GM18502 (cell line): ENCODE measurements around the gene CDAN1.

Experiments
- ATAC-seq: cut with Tn5 transposase; IDR thresholded peaks from one replicate; pipeline ENCODE4 v1.9.1; 2021; ENCODE audit warnings: mild to moderate bottlenecking; ENCODE audit not compliant: unreplicated experiment, poor library complexity

CDAN1 gene

DNA sequence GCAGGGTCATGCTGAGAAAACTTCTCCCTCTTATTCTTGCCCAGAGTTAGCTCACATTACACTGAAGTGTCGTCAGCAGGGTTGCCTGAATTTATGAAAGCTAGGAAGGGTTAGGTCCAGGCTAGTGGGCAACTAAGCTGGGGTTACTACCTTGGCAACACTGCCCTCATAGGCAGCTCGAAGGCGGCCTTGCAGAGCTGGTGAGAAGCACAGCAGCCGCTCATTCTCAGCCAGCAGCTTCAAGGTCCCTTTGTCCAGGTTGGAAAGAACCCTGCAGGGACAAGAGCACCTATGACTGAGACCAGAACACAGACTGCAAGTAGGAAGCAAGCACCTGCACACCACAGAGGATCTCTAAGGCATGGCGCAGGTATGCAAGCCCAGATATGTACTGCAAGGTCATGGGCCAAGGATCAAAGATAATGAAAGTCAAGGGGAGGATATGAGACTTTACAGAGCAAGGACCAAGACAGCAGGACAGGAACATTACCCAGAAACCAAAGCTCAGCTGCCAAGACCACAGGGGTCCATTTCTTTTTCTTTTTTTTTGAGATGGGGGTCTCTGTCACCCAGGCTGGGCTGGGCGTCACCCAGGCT lies 2.8 kb downstream of the CDAN1 start:
- no peak for ATAC-seq

DNA sequence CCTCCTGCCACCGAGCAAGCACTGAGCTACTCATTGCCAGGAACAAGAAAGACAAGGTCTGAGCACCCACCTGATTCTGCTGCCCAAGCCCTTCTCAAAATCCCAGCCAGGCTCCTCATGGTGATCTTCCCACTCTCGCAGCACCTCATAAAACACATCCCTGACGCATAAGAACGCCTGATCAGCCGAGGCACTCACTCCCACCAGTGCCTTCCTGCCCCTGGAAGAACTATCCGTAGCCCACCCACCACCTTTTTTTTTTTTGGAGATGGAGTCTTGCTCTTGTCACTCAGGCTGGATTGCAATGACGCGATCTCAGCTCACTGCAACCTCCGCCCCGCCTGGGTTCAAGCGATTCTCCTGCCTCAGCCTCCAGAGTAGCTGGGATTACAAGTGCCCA lies 3.9 kb downstream of the CDAN1 start:
- no peak for ATAC-seq

GRCh38 chr15:42732095-42732827 lies 4.7 kb downstream of the CDAN1 start:
- no peak for ATAC-seq

DNA sequence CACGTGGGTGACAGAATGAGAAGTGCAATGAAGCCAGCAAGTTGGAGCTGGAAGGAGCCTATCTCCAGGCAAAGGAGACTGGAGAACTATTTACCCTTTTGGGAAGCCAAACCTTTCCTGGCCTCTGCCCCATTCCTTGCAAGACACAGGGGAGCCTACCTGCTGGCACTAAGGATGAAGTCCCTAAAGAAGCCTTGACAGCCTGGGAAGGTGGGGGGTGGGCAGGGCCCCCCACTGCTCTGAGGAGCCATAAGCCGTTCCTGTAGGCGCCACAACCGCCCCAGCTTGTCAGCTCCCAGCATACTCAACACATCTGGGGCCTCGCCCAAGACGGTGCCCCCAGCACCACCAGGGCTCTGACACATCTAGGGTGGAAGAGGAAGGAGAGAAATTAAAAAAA lies 5.5 kb downstream of the CDAN1 start:
- no peak for ATAC-seq

DNA sequence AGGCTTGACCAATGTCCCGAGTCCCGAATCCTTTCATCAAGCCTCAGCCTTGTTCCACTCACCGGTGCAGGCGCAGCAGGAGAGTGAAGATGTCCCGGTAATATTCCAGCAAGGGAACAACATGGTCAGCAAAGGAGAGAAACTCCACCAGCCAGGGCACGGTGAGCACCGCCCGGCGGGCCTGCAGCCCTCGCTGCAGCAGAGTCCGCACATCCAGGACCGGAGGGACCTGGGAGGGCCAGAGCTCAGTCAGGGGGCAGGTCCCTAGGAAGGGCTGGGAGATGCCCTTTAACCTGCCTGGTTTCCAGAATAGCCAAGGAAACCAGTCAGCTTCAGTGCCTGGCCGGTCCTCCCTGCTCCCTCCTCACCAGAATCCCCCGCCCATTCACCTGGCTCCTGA lies 6.4 kb downstream of the CDAN1 start:
- ATAC-seq: no peak

DNA sequence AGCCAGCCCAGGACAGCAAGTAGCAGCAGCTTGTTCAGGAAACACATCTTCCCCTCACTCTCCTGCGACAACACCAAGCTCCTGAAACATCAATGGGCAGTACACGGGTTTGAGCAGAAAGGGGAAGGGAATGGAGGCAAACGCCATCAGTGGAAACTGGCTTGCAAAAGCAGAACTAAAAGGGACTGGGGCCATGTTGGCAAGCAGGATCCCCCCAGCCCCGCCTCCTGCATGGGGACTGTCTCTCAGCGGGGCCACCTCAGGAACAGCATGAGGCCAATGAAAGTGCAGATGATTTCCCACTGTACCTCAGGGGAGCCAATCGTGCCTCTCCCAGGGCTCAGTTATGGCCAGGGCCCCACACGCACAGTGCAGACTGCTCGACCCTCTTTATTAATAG lies 6.8 kb downstream of the CDAN1 start:
- no peak for ATAC-seq

DNA sequence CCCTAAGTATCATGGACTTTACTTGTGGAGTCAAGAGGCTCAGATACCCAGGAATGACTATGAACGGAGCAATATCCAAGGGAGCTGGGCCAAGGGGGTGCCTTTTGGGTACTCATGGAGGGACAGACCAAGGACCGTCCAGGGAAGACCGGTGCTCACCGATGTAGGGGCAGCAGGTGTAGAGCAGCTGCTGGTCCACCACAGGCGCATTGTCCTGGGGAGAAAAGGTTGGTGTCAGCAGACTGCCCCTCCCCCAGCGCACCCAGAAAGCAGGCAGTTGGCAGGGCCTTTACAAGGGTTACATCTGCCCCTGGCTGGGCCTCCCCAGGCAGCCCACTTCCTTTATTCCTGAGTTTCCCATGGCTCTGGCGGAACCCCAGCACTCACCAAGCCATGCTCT lies 7.5 kb downstream of the CDAN1 start:
- ATAC-seq: no peak

DNA sequence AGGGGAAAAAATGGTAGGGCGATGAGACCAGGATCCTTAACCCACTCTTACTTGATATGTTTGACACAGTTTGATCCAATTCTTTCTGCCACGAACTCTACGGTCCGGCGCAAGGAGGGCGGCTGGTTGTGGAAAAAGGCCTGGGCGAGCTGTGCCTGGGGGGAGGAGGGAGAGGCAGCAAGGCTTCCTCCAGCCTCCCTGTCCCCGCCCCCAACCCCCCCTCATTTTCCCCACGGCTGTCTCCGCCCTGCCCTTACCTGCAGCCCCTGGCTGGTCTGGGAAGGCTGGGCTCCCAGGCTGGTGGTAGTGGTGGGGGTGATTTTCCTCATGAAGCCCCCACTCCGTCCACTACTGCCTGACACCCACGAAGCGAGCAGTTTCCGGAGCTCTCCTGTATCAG lies 8.0 kb downstream of the CDAN1 start:
- ATAC-seq: no peak

DNA sequence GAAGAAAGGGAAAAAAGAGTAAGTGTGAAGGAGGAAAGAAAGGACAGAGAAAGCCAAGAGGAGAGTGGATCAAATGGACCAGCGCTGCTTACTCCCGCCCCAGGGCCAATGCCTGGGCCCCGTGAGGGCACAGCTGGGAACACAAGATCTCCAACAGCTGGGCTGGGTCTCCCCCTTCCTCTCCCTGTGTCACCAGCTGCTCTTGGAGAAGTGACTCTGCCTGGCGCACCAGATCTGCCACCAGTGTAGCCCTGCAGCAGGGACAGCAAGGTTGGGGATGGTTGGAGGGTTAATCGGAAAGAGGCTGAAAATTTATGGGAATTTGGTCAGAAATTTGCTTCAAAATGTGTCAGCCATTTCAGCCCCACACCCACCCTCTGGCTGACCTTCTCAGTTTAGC lies 8.4 kb downstream of the CDAN1 start:
- no peak for ATAC-seq

DNA sequence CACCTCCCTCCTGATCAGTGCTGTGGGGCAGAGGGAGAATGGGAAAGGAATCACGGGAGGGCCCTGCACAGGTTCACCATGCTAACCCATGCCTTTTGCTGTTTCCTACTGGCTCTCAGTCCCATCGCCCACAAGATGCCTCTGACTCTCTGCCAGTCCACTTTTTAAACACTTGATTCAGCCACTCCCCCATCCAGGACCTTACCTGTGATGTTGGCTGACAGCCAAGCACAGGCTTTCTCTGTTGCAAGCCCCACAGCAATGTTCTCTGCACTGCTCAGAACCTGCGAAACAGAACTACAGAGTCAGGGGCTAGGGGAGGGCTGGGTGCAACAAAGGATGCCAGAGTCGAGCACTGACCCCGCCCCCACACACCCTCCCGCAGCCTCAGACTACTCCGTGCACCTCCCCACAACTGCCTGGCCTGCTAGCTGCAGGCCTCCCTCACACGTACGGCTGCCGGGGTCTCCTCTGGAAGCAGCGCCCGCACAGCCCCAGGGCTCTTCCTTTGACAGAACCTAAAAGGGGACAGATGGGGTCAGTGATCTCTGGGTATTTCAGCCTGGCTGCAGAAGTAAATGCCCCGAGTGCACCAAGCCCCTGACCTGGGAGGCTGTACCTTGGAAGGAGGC lies 9.1 kb downstream of the CDAN1 start:
- ATAC-seq: no peak

DNA sequence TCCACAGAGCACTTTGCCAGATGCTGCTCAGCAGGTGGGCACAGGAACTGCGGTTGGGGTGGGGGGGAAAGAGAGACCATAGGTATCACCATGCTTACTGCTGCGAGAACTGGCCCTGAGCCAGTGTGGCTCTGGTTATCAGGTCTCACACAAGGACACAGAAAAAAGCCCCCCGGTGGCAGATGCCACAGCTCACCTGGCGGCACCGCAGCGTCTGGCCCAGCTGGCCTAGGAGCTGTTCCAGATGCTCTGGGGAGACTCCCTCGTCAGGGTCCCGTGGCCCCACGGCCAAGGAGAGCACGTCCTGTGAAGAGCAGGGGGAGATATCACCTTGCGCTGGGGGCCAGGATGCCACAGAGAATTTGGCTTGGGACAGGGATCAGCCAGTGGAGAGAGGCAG lies 10.8 kb downstream of the CDAN1 start:
- no peak for ATAC-seq

DNA sequence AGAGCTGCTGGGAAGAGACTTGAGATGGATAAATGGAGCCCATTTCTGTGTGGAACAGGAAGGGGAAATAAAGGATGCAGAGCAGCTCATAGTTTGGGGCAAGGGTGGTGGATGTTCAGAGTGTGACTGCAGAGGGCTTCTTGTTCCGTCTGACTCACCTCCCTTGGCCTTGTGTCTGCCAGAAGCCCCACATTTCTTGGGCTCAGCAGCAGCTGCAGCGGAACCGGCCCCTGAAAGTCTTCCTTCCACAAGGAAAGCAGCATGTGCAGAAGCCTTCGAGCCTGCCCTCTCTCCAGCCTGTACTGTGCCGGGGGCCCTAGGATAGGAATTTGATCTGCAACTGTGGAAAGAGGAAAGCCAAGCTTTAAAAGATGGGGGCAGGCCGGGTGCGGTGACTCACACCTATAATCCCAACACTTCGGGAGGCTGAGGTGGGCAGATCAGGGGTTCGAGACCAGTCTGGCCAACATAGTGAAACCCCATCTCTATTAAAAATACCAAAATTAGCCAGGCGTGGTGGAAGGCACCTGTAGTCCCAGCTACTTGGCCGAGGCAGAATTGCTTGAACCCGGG lies 11.5 kb downstream of the CDAN1 start:
- ATAC-seq: no peak

DNA sequence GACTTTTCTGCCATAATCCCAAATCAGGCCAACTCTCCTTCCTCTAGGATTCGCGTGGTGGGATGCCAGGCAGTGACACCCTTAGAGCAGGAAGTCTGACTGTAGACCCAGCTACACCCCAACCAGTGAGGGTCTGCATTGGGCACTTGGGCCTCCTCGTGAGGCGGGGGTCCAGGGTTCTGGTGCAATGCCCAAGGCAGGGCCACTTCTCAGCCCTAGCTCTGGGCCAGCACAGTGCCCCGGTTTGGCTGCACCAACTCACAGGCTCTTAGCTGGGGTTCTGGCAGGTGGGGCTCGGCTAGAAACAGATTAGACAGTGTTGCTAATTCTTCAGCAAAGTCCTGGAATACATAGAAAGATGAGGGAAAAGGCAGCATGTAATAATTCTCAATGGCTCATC lies 12.7 kb downstream of the CDAN1 start:
- ATAC-seq: no peak

DNA sequence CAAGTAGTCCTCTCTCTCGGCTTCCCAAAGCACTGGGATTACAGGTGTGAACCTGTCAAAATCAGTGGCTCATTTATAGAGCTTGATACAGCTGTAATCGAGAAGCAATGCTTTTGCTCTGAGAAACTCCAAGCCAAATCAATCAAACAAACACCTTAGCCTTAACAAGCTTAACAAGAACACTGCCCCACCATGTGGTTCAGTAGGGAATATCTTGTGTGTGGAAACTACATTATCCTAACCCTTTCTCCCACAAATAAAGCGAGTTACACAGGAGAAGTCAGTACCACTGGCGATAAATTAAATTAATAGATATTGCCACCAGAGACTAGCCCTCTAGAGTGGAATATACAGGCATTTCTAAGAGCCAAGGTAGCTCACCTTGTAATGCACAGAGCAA lies 13.9 kb downstream of the CDAN1 start:
- no peak for ATAC-seq

GRCh38 chr15:42721916-42722315 lies 15.0 kb downstream of the CDAN1 start:
- no peak for ATAC-seq

GRCh38 chr15:42721016-42721415 lies 15.9 kb downstream of the CDAN1 start:
- ATAC-seq: no peak

DNA sequence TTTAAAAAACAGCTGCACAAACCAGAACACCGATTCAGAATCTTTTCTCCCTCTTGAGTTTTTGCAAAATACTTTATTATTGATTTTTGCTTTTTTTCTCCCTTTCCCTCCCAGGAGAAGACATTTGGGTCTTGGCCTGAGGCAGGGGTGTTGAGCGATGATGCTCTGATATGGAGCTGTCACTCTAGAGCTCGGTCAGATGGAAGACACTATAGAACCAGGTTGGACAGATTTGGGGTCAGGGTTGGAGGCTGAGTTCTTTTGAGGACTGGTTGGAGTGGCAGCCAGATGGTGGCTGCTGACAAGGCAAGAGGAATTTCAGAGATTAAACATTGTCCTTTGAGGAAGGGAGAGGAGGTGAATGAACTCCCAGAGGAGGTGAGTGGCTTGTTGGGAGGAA lies 16.9 kb downstream of the CDAN1 start:
- no peak for ATAC-seq

GRCh38 chr15:42719043-42719442 lies 17.9 kb downstream of the CDAN1 start:
- no peak for ATAC-seq

GRCh38 chr15:42716626-42717025 lies 20.3 kb downstream of the CDAN1 start:
- ATAC-seq: no peak

DNA sequence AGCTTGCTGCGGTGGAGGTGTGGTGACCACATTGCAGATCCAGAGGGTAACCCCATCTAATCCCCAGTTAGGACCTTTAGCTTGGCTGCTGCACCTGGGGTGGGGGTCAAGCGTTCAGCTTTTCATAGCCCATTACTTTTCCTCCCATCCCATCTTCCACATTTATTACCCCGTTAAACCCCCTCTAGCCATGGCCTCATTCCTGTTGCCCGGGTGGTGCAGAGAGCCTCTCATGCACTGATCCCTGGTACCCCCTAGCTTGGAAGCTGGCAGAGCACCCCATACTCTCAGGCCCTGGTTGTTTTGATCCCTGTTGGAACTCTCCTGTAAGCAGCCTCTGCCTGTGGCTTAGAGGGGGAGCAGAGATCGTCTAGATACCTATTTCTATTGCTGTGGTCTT lies 20.8 kb downstream of the CDAN1 start:
- no peak for ATAC-seq

DNA sequence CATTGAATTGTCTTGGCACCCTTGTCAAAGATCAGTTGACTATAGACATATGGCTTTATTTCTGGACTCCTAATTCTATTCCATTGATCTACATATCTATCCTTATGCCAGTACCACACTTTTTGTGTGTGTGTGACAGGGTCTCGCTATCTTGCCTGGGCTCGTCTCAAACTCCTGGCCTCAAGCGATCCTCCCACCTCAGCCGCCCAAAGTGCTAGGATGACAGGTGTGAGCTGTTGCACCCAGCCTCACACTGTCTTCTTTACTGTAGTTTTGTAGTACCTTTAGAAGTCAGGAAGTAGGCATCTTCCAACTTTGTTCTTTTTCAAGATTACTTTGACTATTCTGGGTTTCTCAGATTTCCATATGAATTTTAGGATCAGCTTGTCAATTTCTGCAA lies 24.3 kb downstream of the CDAN1 start:
- no peak for ATAC-seq

- no peak for ATAC-seq
Measured at GRCh38 chr15:42711746-42712145, 25.2 kb downstream of the CDAN1 start.
